Measurements from ENCODE around the gene TTC7B.

The TTC7B gene

DNA sequence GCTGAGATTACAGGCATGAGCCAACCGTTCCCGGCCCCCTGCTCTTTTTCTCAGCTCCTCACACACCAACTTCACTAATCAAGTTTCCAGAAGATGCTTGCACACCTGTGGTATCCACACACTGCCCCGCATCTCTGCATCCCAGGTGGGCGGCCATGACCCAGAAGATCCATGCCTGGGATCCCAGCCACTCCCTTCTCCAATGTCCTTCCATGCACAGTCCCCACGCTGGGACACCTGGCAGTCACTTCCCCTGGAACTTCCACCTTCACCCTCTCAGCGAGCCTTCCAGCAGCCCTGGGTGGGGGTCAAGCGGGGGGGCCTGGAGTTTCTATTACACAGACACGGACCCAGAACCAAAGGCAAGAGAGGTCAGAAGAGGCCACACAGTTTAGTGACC, 311.6 kb downstream of the TTC7B start:
- H3K27ac ChIP-seq (ENCODE audit: poor library complexity, severe bottlenecking), result no peak overlapping the region
- ATAC-seq (ENCODE audit: low read depth), result no peak
- no peak overlapping the region for H3K4me3 ChIP-seq (ENCODE audit: severe bottlenecking)
- TF ChIP-seq, protein P1, sequence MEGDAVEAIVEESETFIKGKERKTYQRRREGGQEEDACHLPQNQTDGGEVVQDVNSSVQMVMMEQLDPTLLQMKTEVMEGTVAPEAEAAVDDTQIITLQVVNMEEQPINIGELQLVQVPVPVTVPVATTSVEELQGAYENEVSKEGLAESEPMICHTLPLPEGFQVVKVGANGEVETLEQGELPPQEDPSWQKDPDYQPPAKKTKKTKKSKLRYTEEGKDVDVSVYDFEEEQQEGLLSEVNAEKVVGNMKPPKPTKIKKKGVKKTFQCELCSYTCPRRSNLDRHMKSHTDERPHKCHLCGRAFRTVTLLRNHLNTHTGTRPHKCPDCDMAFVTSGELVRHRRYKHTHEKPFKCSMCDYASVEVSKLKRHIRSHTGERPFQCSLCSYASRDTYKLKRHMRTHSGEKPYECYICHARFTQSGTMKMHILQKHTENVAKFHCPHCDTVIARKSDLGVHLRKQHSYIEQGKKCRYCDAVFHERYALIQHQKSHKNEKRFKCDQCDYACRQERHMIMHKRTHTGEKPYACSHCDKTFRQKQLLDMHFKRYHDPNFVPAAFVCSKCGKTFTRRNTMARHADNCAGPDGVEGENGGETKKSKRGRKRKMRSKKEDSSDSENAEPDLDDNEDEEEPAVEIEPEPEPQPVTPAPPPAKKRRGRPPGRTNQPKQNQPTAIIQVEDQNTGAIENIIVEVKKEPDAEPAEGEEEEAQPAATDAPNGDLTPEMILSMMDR (IDR thresholded peaks at IDR 0.05; ENCODE audit: poor library complexity, severe bottlenecking), result no peak
- H3K27me3 ChIP-seq (ENCODE audit: insufficient read depth, poor library complexity, severe bottlenecking), result no peaks in the 10 kb centered on the region
- no peaks in the 10 kb centered on the region for H3K9me3 ChIP-seq (ENCODE audit: severe bottlenecking)
- peaks cover 9% of the 10 kb centered on the region for H3K4me1 ChIP-seq (ENCODE audit: insufficient read depth, poor library complexity, severe bottlenecking)
- no peaks in the 10 kb centered on the region for H3K36me3 ChIP-seq (ENCODE audit: low read depth)
- no peak for DNase-seq (ENCODE audit: low spot score)

DNA sequence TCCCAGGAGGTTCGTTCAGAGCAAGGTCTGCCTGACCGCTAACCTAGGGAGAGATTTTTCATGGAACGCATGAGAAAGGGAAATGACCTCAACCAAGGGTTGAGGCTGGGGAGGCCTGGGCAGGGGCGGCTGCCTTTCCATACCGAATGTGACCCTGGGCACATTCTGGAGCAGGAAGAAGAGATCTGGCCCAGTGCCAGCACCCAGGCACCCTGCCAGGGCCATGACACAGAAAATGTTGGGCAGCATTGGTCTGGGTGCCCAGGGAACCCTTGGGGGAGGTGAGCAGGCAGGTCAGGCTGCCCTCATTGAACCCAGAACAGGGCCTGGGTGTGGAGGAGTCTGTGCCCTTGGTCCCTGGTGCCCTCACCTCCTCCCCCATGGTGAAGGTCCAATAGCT, 312.6 kb downstream of the TTC7B start:
- Histone ChIP-seq H3K27me3 (ENCODE audit: insufficient read depth, poor library complexity, severe bottlenecking) (no peaks in the 10 kb centered on the region), H3K4me3 (ENCODE audit: severe bottlenecking) (no peak overlapping the region), H3K9me3 (ENCODE audit: severe bottlenecking) (no peaks in the 10 kb centered on the region), H3K27ac (ENCODE audit: poor library complexity, severe bottlenecking) (no peak overlapping the region), H3K4me1 (ENCODE audit: insufficient read depth, poor library complexity, severe bottlenecking) (peaks cover 2% of the 10 kb centered on the region), H3K36me3 (ENCODE audit: low read depth) (no peaks in the 10 kb centered on the region)
- TF ChIP-seq, protein P1 (IDR thresholded peaks at IDR 0.05; ENCODE audit: poor library complexity, severe bottlenecking), result no peak
- ATAC-seq (ENCODE audit: low read depth), result no peak; the same call in 2 of the 3 replicates
- no peak for DNase-seq (ENCODE audit: low spot score)

DNA sequence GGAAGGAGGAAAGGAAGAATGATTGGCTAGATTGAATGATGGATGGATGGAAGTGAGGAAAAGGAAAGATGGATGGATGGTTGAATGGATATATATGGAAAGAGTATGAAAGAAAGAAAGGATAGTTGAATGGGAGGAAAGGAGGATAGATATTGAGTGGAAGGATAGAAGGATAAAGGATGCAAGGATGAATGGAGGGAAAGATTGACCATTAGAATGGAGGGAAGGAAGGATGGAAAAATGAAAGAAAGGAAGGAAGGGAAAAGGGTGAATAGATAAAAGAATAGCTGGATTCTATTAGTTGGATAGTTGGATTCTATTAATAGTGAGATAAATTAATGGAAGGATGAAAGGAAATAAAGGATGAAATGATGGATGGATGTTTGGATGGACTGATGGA, 313.5 kb downstream of the TTC7B start:
- no peaks in the 10 kb centered on the region for H3K9me3 ChIP-seq (ENCODE audit: severe bottlenecking)
- ATAC-seq (ENCODE audit: low read depth) (no peak), DNase-seq (ENCODE audit: low spot score) (no peak)
- no peaks in the 10 kb centered on the region for H3K27me3 ChIP-seq (ENCODE audit: insufficient read depth, poor library complexity, severe bottlenecking)
- H3K36me3 ChIP-seq (ENCODE audit: low read depth), result no peaks in the 10 kb centered on the region
- TF ChIP-seq, protein P1 (IDR thresholded peaks at IDR 0.05; ENCODE audit: poor library complexity, severe bottlenecking), result no peak
- no peak overlapping the region for H3K27ac ChIP-seq (ENCODE audit: poor library complexity, severe bottlenecking)
- no peak overlapping the region for H3K4me3 ChIP-seq (ENCODE audit: severe bottlenecking)
- H3K4me1 ChIP-seq (ENCODE audit: insufficient read depth, poor library complexity, severe bottlenecking), result no peaks in the 10 kb centered on the region

DNA sequence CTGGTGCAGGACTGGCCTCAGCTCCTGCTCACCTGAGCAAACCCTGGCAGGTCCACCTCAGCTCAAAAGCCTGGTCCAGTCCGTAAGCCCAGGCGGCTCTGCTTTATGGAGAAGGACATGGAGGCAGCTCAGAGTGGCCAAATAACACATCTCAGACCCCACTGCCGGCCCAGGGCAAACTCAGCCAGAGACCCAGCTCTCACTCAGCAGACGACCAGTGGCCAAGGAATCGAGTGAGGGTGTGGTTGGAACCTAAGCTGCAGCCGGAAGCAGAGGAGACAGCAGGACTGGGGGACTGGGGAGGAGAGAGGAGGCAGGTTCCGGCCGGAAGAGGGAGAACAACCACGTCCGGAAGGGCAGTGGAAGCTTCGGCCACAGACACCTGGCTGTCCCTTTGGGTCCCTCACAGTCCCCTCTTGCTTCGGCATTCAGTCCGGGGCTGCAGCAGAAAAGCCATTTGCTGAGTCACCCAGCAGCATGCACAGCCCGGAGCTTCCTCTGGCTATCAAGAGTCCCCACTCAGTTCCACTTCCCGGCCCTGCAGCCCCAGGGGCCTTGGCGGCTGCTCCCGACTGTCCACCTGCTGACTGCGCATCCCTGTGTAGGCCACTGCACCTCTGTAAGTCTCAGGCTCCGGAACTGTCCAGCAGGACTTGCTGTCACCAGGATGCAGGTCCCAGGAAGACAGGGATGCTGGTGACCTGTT, 315.4 kb downstream of the TTC7B start:
- DNase-seq (ENCODE audit: low spot score) (no peak), ATAC-seq (ENCODE audit: low read depth) (no peak)
- Histone ChIP-seq H3K27ac (ENCODE audit: poor library complexity, severe bottlenecking) (no peak overlapping the region), H3K9me3 (ENCODE audit: severe bottlenecking) (no peaks in the 10 kb centered on the region), H3K27me3 (ENCODE audit: insufficient read depth, poor library complexity, severe bottlenecking) (no peaks in the 10 kb centered on the region), H3K36me3 (ENCODE audit: low read depth) (no peaks in the 10 kb centered on the region), H3K4me1 (ENCODE audit: insufficient read depth, poor library complexity, severe bottlenecking) (no peaks in the 10 kb centered on the region), H3K4me3 (ENCODE audit: severe bottlenecking) (no peak overlapping the region)
- TF ChIP-seq, protein P1 (IDR thresholded peaks at IDR 0.05; ENCODE audit: poor library complexity, severe bottlenecking), result no peak

DNA sequence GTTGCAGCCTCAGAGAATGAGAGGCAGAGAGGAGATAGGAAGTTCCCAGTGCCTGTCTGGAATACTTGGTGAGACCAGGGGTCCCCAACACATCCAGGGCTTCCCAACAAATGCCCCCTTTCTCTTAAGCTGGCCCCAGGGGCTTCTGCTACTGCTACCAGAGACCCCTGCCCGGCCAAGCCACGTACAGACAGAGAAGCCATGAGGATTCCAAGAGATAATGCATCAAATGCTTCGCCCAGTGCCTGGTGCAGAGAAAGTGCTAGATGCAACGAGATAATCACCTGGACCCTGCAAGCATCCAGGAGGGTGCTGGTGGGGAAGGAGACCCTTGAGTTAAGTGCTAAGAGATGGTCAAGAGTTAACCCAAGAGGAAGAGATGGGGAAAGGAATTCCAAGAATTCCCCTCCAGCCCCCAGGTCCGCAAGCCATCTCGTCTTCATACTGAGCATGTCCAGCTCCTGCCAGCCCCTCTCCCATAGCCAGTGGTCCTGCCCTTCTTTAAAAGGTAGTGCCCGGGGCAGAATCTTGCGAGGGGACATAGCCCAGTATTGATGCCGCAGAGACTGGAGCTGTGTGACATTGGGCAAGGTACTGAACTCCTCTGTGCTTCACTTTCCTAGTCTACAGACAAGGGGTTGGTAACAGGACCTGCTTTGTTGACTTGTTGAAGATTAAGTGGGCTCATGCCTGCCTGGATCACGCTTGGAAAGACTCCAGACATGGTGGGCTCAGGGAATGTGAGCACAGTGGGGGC, 316.1 kb downstream of the TTC7B start:
- H3K36me3 ChIP-seq (ENCODE audit: low read depth), result no peaks in the 10 kb centered on the region
- DNase-seq (ENCODE audit: low spot score) (peak; percentile 49), ATAC-seq (ENCODE audit: low read depth) (no peak)
- H3K4me1 ChIP-seq (ENCODE audit: insufficient read depth, poor library complexity, severe bottlenecking), result no peaks in the 10 kb centered on the region
- TF ChIP-seq, protein P1 (IDR thresholded peaks at IDR 0.05; ENCODE audit: poor library complexity, severe bottlenecking), result no peak
- H3K27me3 ChIP-seq (ENCODE audit: insufficient read depth, poor library complexity, severe bottlenecking), result no peaks in the 10 kb centered on the region
- no peaks in the 10 kb centered on the region for H3K9me3 ChIP-seq (ENCODE audit: severe bottlenecking)
- no peak overlapping the region for H3K27ac ChIP-seq (ENCODE audit: poor library complexity, severe bottlenecking)
- no peak overlapping the region for H3K4me3 ChIP-seq (ENCODE audit: severe bottlenecking)

All from RWPE2 (cell line).